Heart left ventricle (tissue), 16 donors: Measurements from ENCODE around the gene S1PR3. TPM values are rescaled to one million over a fixed set of nuclear protein-coding genes. Genes with fewer than 3 reads are reported as not detected.

Source experiments
- ATAC-seq, 4 donors: fragments of 200-7000 bp; cut with Tn5 transposase; one replicate each; pipeline ENCODE4 v1.9.1; 2020 to 2022; ENCODE audit warnings: moderate library complexity in 4 of 4, mild to moderate bottlenecking in 3 of 4, moderate number of reproducible peaks in 1 of 4
- DNase-seq, 5 donors: peaks; one replicate each; pipeline ENCODE4 v3.0.0-alpha.2; 2020
- H3K27ac ChIP-seq, 12 donors: fragments of 200-600 bp; sonication (generic) in 4 of 12; one replicate each; pipeline versions ENCODE4 v1.5.0 to v1.8.0; 2016 to 2022; ENCODE audit warnings: mild to moderate bottlenecking in 2 of 12
- H3K27me3 ChIP-seq, 9 donors: fragments of 200-600 bp; sonication (generic) in 2 of 9; one replicate each; pipeline versions ENCODE4 v1.5.1 to v1.8.0; 2016 to 2022; ENCODE audit warnings: mild to moderate bottlenecking in 3 of 9
- H3K36me3 ChIP-seq, 9 donors: fragments of 200-600 bp; sonication (generic) in 2 of 9; one replicate each; pipeline versions ENCODE4 v1.5.0 to v1.8.0; 2018 to 2022; ENCODE audit warnings: mild to moderate bottlenecking in 2 of 9
- H3K4me1 ChIP-seq, 12 donors: fragments of 200-600 bp; sonication (generic) in 4 of 12; one replicate each; pipeline versions ENCODE4 v1.5.0 to v1.8.0; 2016 to 2022; ENCODE audit warnings: mild to moderate bottlenecking in 3 of 12
- H3K4me3 ChIP-seq, 12 donors: fragments of 200-600 bp; sonication (generic) in 4 of 12; one replicate each; pipeline versions ENCODE4 v1.5.0 to v1.8.0; 2017 to 2022; ENCODE audit warnings: mild to moderate bottlenecking in 9 of 12, moderate library complexity in 4 of 12
- H3K9me3 ChIP-seq, 12 donors: fragments of 200-600 bp; sonication (generic) in 4 of 12; one replicate each; pipeline versions ENCODE4 v1.5.0 to v1.8.0; 2016 to 2022; ENCODE audit warnings: mild to moderate bottlenecking in 1 of 12
- POLR2A ChIP-seq, 2 donors: fragments of 450-650 bp; IDR thresholded peaks; one replicate each; pipeline ENCODE4 v1.6.1; 2017; ENCODE audit warnings: antibody characterized with exemption in 2 of 2, mild to moderate bottlenecking in 2 of 2, moderate library complexity in 2 of 2
- WGBS, 4 donors: extraction: QIAGEN DNeasy Blood & Tissue Kit in 2 of 4; methylation state at CpG; one replicate each; pipeline versions ENCODE4 v1.1.5 to v1.1.7; 2013 to 2018; 5-methylcytosine and 5-hydroxymethylcytosine counted together
- intact Hi-C, 10 donors: fragments of 100-400 bp; cut with DNase I; formaldehyde crosslinking; loops; one replicate each; pipeline versions ENCODE4 v1.11.1 to v1.14.2; 2022
- polyA plus RNA-seq, 2 donors: library from polyadenylated mRNA; stranded (reverse); fragments of 200-250 nt; gene quantifications; one replicate each; pipeline ENCODE4 v1.2.3, GENCODE V29; 2013
- total RNA-seq, 9 donors: library from RNA; depleted of rRNA in 2 of 9; stranded (reverse); fragments of >200 nt in 2 of 9; fragmentation: NEBNext Ultra II Directional in 3 of 9; extraction: Animal tissue kit (Norgen Biotek cat#: 25700) in 3 of 9; gene quantifications; one replicate each; pipeline versions ENCODE4 v1.1.0 to v1.2.4, GENCODE V29; 2016 to 2023
- TF ChIP-seq, protein P1 (sequence below), 12 donors: fragments of 200-600 bp; sonication (generic) in 4 of 12; IDR thresholded peaks; one replicate each; pipeline versions ENCODE4 v1.5.0 to v1.8.0; 2018 to 2022; ENCODE audit warnings: antibody characterized with exemption in 12 of 12, mild to moderate bottlenecking in 5 of 12
- donor health status: ischemic (EF 13 %, LVEDD 7.1; RV severe dilation, severe dysfunction).
- donor health status: healthy with polysubstance abuse.
- donor health status: DM: no; HTN: yes; CAD: no.
- donor health status: DM: no; HTN: no; CAD: no.
- donor health status: ischemic (EF 25% LVEDD 6.9; RV normal size, moderate dysfunction).
- donor health status: ischemic (EF 25% LVEDD 5.7; RV mildly dilated, moderate dysfunction).
- donor health status: healthy.
- donor health status: DM: yes; HTN: yes; CAD: no.
- donor health status: ischemic (EF 35%, LVEDD 5.7; RV mildly dilated, moderate dysfunction).
- donor health status: nonischemic (EF 11% LVEDD 7.7; RV severe dilation, severe dysfunction).
- donor health status: DM: yes; HTN: yes; CAD: no.
- donor health status: PGD.
- donor health status: ischemic (EF 29% LVEDD 5.4; RV normal size, mild dysfunction).
- donor health status: nonischemic (EF 23%, LVEDD 6.1; RV moderate dilation, normal function).

S1PR3 gene
- total and polyA plus RNA-seq, 11 donors = 7.4 to 50.3 (median 29.5) TPM

DNA sequence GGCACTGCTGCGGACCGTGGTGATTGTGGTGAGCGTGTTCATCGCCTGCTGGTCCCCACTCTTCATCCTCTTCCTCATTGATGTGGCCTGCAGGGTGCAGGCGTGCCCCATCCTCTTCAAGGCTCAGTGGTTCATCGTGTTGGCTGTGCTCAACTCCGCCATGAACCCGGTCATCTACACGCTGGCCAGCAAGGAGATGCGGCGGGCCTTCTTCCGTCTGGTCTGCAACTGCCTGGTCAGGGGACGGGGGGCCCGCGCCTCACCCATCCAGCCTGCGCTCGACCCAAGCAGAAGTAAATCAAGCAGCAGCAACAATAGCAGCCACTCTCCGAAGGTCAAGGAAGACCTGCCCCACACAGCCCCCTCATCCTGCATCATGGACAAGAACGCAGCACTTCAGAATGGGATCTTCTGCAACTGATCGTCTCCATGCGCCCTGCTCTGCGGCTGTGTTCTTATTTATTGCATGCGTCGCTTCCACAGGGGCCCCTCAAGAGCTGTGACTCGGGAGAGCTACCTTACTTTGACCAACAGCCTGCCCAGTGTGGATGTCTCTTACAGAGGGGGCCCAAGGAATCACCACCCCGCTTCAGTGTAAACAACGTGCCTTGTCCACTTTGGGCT lies 10.8 kb downstream of the S1PR3 start:
- 92 to 95% (median 93%) methylated on average over 22 to 27 of the region's 27 CpGs for WGBS, 4 donors
- H3K4me1 ChIP-seq = peaks cover 0 to 49% (median 30%) of the 10 kb centered on the region in 12 donors
- no peaks in the 10 kb centered on the region for H3K27me3 ChIP-seq
- DNase-seq (no peak), ATAC-seq (no peak)
- H3K4me3 ChIP-seq = no peak overlapping the region
- no peak overlapping the region for H3K27ac ChIP-seq
- no peak for TF ChIP-seq POLR2A (IDR thresholded peaks at IDR 0.05)
- peaks cover 0 to 26% (median 10%) of the 10 kb centered on the region in 9 donors for H3K36me3 ChIP-seq
- intact Hi-C loops = loop anchor here (1.0 to 10.0 kb wide), 13 partner anchors 219 to 927 kb away; no protein-coding TSS in a partner anchor
- H3K9me3 ChIP-seq = no peaks in the 10 kb centered on the region

DNA sequence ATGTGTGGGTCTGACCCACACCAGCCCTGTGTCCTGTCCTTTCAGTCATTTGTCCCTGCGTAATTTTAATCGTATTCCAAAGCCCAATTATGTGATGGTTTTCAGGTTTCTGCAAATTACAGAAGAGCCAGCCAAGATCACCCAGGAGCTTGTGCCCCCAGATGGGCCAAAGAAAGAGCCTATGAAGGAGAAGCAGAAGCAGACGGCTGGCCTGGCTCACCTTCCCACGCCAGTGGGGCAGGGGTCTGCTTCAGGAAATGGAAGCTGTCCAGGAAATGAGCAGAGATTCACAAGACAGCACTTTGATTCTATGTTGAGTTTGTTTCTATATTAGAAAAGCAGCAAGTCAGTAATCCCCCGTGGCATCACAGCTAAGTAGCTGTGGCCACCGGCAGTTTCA lies 11.7 kb downstream of the S1PR3 start:
- H3K27me3 ChIP-seq = no peaks in the 10 kb centered on the region
- H3K4me3 ChIP-seq = no peak overlapping the region
- DNase-seq (no peak), ATAC-seq (no peak)
- H3K27ac ChIP-seq = no peak overlapping the region
- 80 to 89% (median 84%) methylated on average over 6 of the region's 6 CpGs for WGBS, 4 donors
- peaks cover 0 to 41% (median 25%) of the 10 kb centered on the region in 12 donors for H3K4me1 ChIP-seq
- H3K36me3 ChIP-seq = peaks cover 0 to 26% (median 10%) of the 10 kb centered on the region in 9 donors
- no peaks in the 10 kb centered on the region for H3K9me3 ChIP-seq
- TF ChIP-seq, protein P1, sequence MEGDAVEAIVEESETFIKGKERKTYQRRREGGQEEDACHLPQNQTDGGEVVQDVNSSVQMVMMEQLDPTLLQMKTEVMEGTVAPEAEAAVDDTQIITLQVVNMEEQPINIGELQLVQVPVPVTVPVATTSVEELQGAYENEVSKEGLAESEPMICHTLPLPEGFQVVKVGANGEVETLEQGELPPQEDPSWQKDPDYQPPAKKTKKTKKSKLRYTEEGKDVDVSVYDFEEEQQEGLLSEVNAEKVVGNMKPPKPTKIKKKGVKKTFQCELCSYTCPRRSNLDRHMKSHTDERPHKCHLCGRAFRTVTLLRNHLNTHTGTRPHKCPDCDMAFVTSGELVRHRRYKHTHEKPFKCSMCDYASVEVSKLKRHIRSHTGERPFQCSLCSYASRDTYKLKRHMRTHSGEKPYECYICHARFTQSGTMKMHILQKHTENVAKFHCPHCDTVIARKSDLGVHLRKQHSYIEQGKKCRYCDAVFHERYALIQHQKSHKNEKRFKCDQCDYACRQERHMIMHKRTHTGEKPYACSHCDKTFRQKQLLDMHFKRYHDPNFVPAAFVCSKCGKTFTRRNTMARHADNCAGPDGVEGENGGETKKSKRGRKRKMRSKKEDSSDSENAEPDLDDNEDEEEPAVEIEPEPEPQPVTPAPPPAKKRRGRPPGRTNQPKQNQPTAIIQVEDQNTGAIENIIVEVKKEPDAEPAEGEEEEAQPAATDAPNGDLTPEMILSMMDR (IDR thresholded peaks at IDR 0.05) = no peak
- no peak for TF ChIP-seq POLR2A (IDR thresholded peaks at IDR 0.05)
- intact Hi-C loops = loop anchor here in 7 of 10 donors (5.0 to 10.0 kb wide), 7 partner anchors 271 to 928 kb away; no protein-coding TSS in a partner anchor

DNA sequence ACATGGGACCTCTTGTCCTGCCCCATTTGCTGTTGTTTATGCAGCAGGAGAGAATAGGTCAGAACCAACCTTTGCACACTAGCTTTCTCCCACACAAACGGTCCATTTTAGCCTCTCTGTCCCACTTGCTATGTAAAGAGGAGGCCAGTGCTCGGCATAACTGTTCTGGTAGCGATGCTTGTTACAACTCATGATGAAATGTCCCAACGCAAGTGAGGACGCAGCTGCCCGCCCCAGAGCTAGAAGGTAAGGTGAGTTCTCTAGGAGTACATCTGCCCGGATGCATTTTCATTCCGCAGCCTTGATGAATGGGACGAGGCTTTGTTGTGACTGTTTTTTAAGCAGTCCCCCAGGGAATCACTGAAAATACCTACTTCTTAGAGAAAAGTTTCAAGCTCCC lies 14.1 kb downstream of the S1PR3 start:
- Histone ChIP-seq H3K27ac (no peak overlapping the region), H3K27me3 (no peaks in the 10 kb centered on the region), H3K36me3 (peaks cover 0 to 26% (median 10%) of the 10 kb centered on the region in 9 donors), H3K9me3 (no peaks in the 10 kb centered on the region), H3K4me1 (peaks cover 0 to 22% (median 11%) of the 10 kb centered on the region in 12 donors), H3K4me3 (no peak overlapping the region)
- no peak for TF ChIP-seq POLR2A (IDR thresholded peaks at IDR 0.05)
- TF ChIP-seq, protein P1 (IDR thresholded peaks at IDR 0.05) = no peak
- no peak for DNase-seq
- 82 to 89% (median 87%) methylated on average over 9 of the region's 9 CpGs for WGBS, 4 donors
- no peak for ATAC-seq
- intact Hi-C loops = loop anchor here in 4 of 10 donors (10.0 kb wide), 4 partner anchors 269 to 931 kb away; no protein-coding TSS in a partner anchor

DNA sequence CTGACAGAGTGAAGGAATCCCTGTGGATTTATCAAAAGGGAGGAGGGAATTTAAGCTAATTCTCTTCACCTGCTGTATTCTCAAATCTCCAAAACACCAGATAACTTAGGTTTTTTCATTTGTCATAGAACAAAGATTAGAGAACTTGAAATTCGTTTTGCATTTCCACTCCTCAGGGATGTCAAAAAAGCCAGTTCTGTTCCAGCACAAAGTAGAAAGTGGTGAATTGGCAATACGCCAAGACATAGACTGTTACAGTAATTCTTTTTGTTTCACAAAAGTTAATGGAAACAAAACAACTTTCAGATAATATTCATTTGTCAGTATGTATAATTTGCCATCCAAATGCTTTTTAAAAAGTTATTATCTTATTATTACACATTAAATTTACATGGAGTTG lies 15.0 kb downstream of the S1PR3 start:
- peaks cover 0 to 13% (median 2%) of the 10 kb centered on the region in 12 donors for H3K4me1 ChIP-seq
- H3K4me3 ChIP-seq = no peak overlapping the region
- intact Hi-C loops = loop anchor here in 4 of 10 donors (10.0 kb wide), 4 partner anchors 269 to 931 kb away; no protein-coding TSS in a partner anchor
- no peaks in the 10 kb centered on the region for H3K9me3 ChIP-seq
- peaks cover 0 to 26% (median 10%) of the 10 kb centered on the region in 9 donors for H3K36me3 ChIP-seq
- WGBS, 4 donors = 9 to 31% (median 15%) methylated on average over 2 of the region's 2 CpGs
- no peak overlapping the region for H3K27ac ChIP-seq
- DNase-seq = no peak
- TF ChIP-seq, protein P1 (IDR thresholded peaks at IDR 0.05) = no peak
- no peak for TF ChIP-seq POLR2A (IDR thresholded peaks at IDR 0.05)
- ATAC-seq = no peak
- no peaks in the 10 kb centered on the region for H3K27me3 ChIP-seq
